PC-9 (cell line): Measurements from ENCODE around the gene PAPOLG.

ENCODE experiments used
- EZH2 ChIP-seq: fragments of 200-600 bp; sonication (generic); IDR thresholded peaks from 2 replicates; pipeline ENCODE4 v1.8.0; 2017; ENCODE audit warnings: antibody characterized with exemption, low read depth
- TF ChIP-seq, protein P1 (sequence below): fragments of 200-600 bp; sonication (generic); conservative IDR thresholded peaks from 2 replicates; pipeline ENCODE4 v1.6.1; 2017; ENCODE audit warnings: mixed run types, antibody characterized with exemption, mild to moderate bottlenecking, moderate library complexity

DNA sequence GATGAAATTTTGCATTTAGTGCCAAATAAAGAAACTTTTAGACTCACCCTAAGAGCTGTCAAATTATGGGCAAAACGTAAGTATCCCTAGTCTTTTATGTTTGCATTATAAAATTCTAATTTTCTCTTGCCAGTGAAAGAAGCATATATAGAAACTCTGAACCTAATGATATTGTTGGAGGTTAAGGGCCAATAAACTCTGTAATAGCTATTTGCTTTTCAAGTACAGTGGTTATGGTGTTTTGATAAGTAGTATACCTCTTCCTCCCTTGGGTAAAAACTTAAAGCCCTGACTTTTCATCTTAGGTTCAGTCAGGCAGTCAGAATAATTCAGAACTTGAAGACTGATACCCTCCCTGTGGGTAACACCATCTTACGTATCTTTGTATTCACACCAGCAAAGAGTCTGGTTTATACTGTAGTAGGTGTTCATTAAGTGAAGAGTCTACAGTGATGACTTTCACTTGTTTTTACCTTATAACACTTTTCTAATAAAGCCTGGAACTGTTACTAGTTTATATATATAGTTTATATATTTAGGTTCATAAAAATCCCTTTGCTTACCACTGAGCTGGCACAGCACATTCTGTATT is 19.1 kb downstream of the PAPOLG start:
- TF ChIP-seq, protein P1, sequence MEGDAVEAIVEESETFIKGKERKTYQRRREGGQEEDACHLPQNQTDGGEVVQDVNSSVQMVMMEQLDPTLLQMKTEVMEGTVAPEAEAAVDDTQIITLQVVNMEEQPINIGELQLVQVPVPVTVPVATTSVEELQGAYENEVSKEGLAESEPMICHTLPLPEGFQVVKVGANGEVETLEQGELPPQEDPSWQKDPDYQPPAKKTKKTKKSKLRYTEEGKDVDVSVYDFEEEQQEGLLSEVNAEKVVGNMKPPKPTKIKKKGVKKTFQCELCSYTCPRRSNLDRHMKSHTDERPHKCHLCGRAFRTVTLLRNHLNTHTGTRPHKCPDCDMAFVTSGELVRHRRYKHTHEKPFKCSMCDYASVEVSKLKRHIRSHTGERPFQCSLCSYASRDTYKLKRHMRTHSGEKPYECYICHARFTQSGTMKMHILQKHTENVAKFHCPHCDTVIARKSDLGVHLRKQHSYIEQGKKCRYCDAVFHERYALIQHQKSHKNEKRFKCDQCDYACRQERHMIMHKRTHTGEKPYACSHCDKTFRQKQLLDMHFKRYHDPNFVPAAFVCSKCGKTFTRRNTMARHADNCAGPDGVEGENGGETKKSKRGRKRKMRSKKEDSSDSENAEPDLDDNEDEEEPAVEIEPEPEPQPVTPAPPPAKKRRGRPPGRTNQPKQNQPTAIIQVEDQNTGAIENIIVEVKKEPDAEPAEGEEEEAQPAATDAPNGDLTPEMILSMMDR, result no peak
- TF ChIP-seq EZH2, result no peak
